Measurements from ENCODE around the gene BTBD16.
A peak's percentile ranks its signal among the peaks of the same experiment; 100 is the strongest.

The BTBD16 gene

DNA sequence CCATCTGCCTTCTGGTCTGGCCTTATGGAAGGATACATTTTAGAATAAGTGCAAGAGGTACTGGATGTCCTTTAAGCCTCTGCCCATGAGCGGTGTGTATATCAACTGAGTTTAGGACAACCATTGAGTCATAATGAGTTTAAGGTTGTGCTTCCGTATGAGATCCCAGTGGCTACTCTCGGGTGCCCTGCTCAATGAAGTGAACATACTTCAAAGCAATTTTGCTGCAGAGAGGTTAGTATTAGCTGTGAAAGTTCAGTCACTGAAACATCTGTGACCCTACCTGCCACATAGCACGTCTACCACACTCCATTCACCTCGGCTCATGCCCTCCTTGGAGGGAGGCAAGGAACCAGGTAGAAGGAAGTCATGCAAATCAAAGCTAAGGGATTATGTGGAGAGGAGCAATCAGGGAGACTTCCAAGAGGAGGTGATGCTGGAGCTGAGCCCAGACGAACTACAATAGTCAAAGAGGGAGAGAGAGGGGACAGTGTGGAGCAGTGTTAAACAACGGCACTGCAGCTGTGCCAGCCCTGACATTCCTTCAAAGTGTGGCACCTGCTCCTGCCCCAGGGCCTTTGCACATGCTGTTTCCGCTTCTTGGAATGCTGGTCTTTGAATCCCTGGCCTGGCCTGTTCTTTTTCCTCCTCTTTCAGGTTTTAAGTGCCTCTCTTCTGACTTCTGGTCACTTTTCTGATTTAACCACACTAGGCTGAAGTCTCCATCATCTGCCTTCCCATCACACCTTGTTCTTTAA lies 25.4 kb downstream of the BTBD16 start:
- DNase-seq: no peak

DNA sequence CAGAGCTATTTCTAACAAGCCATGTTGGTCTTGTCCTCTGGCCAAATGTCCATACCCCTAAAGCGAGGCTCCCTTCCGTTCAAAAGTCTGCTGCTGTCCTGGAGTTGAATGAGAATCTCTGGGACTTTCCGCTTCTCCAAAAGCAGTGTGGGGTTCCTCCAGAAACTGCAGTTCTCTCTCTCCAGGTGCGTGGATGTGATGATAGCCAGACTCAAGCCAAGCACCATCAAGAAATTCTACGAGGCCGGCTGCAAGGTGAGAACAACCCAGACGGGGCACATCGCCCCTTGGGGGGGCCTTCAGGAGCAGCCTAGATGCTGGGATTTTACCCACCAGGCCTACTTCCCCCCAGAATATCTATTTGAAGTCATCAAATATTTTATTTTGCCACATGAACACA lies 26.5 kb downstream of the BTBD16 start:
- no peak for DNase-seq

DNA sequence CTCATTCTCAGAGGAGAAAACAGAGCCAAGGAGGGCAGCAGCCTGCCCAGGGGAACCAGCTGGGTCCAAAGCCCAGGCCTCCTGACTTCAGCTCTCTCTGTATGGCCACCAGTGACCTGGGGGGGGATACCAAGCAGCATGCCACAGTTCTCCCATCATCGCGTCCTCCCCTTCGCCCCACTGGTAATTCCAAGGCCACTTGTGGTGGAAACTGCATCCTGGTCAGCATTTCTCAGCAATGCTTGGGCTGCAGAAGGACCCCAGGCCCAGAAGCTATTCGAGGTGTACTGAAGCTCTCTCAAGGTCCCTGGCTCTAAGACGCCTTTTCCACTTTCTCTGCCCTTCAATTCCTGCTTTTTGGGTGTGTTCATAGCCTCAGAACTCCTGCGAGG lies 27.1 kb downstream of the BTBD16 start:
- no peak for DNase-seq

DNA sequence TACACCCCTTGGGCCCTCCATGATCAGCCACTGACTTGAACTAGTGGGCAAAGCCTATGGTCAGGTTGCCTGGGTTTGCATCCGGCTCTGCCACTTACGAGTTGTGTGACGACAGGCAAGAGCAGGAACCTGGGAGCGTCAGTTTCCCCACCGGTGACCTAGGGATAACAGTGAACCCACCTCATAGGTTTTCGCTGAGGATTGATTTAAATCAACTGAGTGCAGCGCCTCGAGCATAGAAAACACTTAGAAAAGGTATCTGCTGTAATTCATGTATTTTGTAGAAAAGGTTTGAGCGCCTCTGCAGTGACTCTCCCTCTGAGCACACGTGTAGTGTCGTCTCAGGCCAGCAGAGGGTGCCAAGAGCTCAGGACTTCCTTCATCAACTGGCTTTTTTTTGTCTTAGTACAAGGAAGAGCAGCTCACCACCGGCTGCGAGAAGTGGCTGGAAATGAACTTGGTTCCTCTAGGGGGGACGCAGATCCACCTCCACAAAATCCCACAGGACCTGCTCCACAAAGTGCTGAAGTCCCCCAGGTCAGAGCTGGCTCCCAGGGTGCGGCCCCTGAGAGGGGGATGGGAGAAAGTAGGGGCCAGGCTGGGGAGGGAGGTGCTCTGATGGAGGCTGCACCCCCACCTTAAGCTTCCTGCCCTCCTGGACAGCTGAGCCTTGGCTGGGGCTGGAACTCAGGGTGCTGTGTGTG lies 27.7 kb downstream of the BTBD16 start:
- DNase-seq: peak; percentile 54 to 88

DNA sequence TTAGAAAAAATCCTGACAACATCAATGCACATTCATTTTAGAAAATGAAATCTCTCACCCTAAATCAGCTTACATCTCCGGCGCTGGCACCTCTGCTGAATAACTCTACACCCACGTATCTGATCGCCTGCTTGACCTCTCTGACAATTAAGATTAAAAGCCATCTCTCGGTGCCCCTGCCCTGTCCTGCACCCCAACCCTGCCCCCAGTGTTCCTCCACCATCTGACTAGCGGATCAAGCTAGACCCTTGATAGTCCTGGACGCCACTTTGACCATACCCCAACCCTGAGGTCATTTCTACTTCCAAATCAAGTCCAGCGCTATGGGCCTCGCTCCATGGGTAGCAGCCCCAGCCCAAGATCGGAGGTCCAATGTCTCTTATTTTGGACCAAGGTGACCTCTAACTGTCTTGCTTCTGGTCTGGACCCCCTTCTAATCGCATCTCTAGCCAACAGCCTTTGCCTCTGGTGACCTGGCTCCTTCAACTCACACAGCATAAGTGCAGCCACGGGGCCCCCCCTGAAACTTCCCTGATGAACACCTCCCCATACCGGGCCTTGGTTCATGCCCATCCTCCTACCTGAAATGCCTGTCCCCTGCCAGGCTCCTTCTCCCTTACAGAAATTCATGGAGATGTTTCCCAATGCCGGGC lies 28.5 kb downstream of the BTBD16 start:
- no peak for DNase-seq

GRCh38 chr10:122301055-122301810 lies 30.1 kb downstream of the BTBD16 start:
- DNase-seq: no peak

- DNase-seq: no peak
Observed at GRCh38 chr10:122301811-122302115, 30.7 kb downstream of the BTBD16 start.

GRCh38 chr10:122302315-122302714 lies 31.2 kb downstream of the BTBD16 start:
- no peak for DNase-seq

- DNase-seq: peak in 1 of 2 donors; percentile 85
Observed at GRCh38 chr10:122303271-122304053, 32.4 kb downstream of the BTBD16 start.

GRCh38 chr10:122304054-122304579 lies 33.0 kb downstream of the BTBD16 start:
- no peak for DNase-seq

- DNase-seq: no peak
Observed at GRCh38 chr10:122306282-122306681, 35.2 kb downstream of the BTBD16 start.

GRCh38 chr10:122306744-122307143 lies 35.6 kb downstream of the BTBD16 start:
- no peak for DNase-seq

- DNase-seq: no peak
Observed at GRCh38 chr10:122307669-122308416, 36.7 kb downstream of the BTBD16 start.

- no peak for DNase-seq
Observed at GRCh38 chr10:122308417-122309141, 37.5 kb downstream of the BTBD16 start.

DNA sequence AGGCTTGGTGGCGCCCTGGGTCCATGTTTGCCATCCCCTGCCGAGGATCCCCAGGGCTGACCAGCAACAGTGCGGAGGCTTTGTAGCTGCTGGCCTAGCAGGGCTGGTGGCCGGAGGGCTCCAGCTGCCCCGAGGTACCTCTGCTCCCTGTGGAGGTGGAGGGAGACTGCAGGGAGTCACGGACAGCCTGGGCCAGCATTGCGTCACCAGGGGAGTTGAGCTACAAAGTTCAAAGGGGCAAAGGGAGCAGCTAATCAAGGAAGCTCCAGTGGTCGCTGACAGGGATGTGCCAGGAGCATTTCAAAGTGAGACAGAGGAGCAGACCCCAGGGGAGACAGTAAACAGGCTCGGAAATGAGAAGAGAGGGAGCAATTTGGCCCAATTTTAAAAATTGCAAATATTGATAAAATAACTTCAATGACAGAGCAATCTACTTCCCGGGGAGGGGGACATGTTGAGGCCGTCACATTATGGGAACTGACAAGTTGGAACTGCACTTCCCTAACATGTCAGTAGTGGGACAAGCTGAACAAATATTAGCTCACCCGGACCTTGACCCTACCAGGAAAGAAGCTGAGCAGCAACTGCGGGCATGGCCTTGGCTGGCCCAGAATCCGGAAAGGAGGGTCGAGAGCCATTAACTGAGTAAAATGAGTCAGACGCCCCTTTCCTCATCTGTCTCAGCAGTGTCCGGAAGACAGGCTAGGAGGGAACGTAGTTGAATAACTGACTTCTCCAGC lies 39.4 kb downstream of the BTBD16 start:
- DNase-seq: no peak

DNA sequence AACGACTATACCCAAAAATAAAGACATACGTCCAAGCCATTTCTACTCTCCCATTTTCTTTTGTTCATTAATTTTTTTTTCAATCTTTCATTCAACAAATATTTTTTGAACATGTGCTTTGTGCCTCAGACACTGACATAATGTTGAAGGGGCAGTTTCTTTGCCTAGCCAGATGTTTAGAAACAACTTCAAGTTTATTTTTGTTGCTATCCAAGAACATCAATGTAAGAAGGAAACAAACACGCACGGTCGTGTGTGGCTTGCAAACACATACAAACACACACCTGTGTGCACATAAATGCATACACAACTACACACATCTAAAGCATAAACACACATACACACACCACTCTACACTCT lies 39.9 kb downstream of the BTBD16 start:
- no peak for DNase-seq

DNA sequence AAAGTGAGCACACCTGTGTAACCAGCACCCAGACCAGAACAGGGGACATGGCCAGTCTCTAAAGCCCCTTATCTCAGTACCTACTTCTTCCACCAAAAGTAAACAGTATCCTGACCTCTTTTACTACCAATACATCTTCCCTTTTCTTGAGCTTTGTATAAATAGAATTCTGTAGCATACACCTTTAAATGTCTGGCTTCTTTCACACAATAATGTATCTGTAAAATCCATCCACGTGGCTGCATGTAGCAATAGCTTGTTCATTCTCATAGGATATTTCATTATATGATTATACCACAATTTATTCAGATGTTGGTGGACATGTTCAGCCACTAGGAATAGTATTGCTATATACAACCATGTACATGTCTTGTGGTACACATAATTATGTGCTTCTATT lies 40.6 kb downstream of the BTBD16 start:
- DNase-seq: no peak

DNA sequence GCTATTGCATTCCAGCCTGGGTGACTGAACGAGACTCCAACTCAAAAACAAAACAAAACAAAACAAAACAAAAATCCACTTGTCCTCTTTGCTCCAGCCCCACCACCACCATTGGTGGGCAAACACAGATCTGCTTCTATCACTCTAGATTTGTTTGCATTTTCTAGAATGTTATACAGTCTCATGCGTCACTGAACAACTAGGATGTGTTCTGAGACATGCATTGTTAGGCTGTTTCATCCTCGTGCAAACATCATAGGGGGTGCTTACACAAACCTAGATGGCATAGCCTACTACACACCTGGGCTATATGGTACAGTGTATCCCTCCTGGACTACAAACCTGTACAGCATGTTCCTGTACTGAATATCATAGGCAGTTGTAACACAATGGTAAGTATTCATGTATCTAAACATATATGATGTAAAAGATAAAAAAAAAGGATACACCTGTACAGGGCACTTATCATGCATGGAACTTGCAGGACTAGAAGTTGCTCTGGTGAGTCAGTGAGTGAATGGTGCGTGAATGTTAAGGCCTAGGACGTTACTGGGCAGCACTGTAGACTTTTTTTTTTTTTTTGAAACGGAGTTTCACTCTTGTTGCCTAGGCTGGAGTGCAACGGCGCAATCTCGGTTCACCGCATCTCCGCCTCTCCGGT lies 45.3 kb downstream of the BTBD16 start:
- no peak for DNase-seq

- DNase-seq: no peak
Observed at GRCh38 chr10:122321960-122322359, 50.9 kb downstream of the BTBD16 start.

- no peak for DNase-seq
Observed at GRCh38 chr10:122323189-122323588, 52.1 kb downstream of the BTBD16 start.
